Esophagus squamous epithelium (tissue), 5 donors: Measurements from ENCODE around the gene PIN1. TPM values are rescaled to one million over a fixed set of nuclear protein-coding genes. Genes with fewer than 3 reads are reported as not detected.
"Not testable (repeated sequence)": the region's sequence is repeated elsewhere in the genome, so short reads cannot be mapped to it uniquely, and the experiment has no call there.

Source experiments
- DNase-seq: peaks from one replicate; lab custom pipeline; 2025; lab: John Stamatoyannopoulos, UW
- H3K27ac ChIP-seq, 4 donors: fragments of 200-600 bp; sonication (generic); one replicate each; pipeline ENCODE4 v1.5.1; 2016 to 2019; ENCODE audit warnings: mild to moderate bottlenecking in 1 of 4
- H3K27me3 ChIP-seq, 4 donors: fragments of 200-600 bp; sonication (generic); 1 replicate in 3 of 4; 2 replicates in 1 of 4; pipeline versions ENCODE4 v1.5.1 to v1.6.0; 2017 to 2021; ENCODE audit warnings: antibody characterized with exemption in 1 of 4
- H3K36me3 ChIP-seq, 3 donors: fragments of 200-600 bp; sonication (generic); one replicate each; pipeline ENCODE4 v1.5.1; 2016 to 2019
- H3K4me1 ChIP-seq, 3 donors: fragments of 200-600 bp; sonication (generic); one replicate each; pipeline ENCODE4 v1.5.1; 2017 to 2019
- H3K4me3 ChIP-seq, 4 donors: fragments of 200-600 bp; sonication (generic); 1 replicate in 3 of 4; 2 replicates in 1 of 4; pipeline ENCODE4 v1.5.1; 2016 to 2019; ENCODE audit warnings: mild to moderate bottlenecking in 2 of 4, moderate library complexity in 1 of 4
- H3K9me3 ChIP-seq, 3 donors: fragments of 200-600 bp; sonication (generic); one replicate each; pipeline ENCODE4 v1.5.1; 2016 to 2019
- CTCF ChIP-seq, 6 experiments: fragments of 450-650 bp in 4 of 6; fragments of 200-600 bp in 2 of 6; sonication (generic) in 2 of 6; IDR thresholded peaks; one replicate each; pipeline ENCODE4 v1.5.1; 2016 to 2019; ENCODE audit warnings: antibody characterized with exemption in 6 of 6, mild to moderate bottlenecking in 4 of 6, moderate library complexity in 4 of 6
- POLR2A ChIP-seq, 4 donors: fragments of 450-650 bp; IDR thresholded peaks; one replicate each; pipeline ENCODE4 v1.6.1; 2017; ENCODE audit warnings: antibody characterized with exemption in 4 of 4, mild to moderate bottlenecking in 4 of 4, moderate library complexity in 3 of 4
- WGBS, 2 donors: methylation state at CpG; one replicate each; pipeline ENCODE4 v1.1.5; 2018; 5-methylcytosine and 5-hydroxymethylcytosine counted together
- intact Hi-C: fragments of 100-400 bp; cut with DNase I; formaldehyde crosslinking; loops from one replicate; pipeline ENCODE4 v1.15.0; 2022
- total RNA-seq, 4 donors: library from RNA; depleted of rRNA; stranded (reverse); fragments of >200 nt; gene quantifications; one replicate each; pipeline ENCODE4 v1.1.0, GENCODE V29; 2016
- donor health status: DM: yes; HTN: yes; CAD: no.

PIN1 gene
- total RNA-seq, 4 donors from 2014 or later = 61.1 to 77.1 (median 67.6) TPM

- 0 to 1% methylated on average over 38 to 43 of the region's 82 CpGs for WGBS, 2 donors
- Histone ChIP-seq H3K4me1 (peaks cover 14 to 34% (median 18%) of the 10 kb centered on the region in 3 donors), H3K27ac (peak within 1 kb of the TSS; percentile 97 to 99 (median 98)), H3K9me3 (no peaks in the 10 kb centered on the region), H3K4me3 (peak within 1 kb of the TSS; percentile 75 to 99 (median 94)), H3K36me3 (peaks cover 0 to 33% (median 0%) of the 10 kb centered on the region in 3 donors), H3K27me3 (no peaks in the 10 kb centered on the region)
- DNase-seq = peak; percentile 100
- TF ChIP-seq POLR2A (IDR thresholded peaks at IDR 0.05) = peak in 3 of 4 donors; percentile 41 to 86 (median 56)
- peak in 1 of 6 experiments; percentile 9 for TF ChIP-seq CTCF (IDR thresholded peaks at IDR 0.05)
- intact Hi-C loops = no loop called here
Measured at GRCh38 chr19:9818734-9819595, 16.2 kb upstream of the PIN1 start, which contains the start of gene FBXL12. Gene FBXL12 (minus strand): TSS chr19:9819079. CDS start chr19:9818813, 266 bp downstream.

GRCh38 chr19:9819596-9819909, 15.6 kb upstream of the PIN1 start:
- no peak for TF ChIP-seq CTCF (IDR thresholded peaks at IDR 0.05)
- TF ChIP-seq POLR2A (IDR thresholded peaks at IDR 0.05) = no peak
- Histone ChIP-seq H3K27me3 (no peaks in the 10 kb centered on the region), H3K4me3 (peak overlapping the region; percentile 20 to 99 (median 86)), H3K36me3 (peaks cover 0 to 30% (median 0%) of the 10 kb centered on the region in 3 donors), H3K4me1 (peaks cover 14 to 34% (median 18%) of the 10 kb centered on the region in 3 donors), H3K27ac (peak overlapping the region; percentile 97 to 99 (median 98)), H3K9me3 (no peaks in the 10 kb centered on the region)
- intact Hi-C loops = no loop called here
- 0 to 1% methylated on average over 14 to 16 of the region's 21 CpGs for WGBS, 2 donors
- DNase-seq = no peak

- peaks cover 0 to 26% (median 0%) of the 10 kb centered on the region in 3 donors for H3K36me3 ChIP-seq
- DNase-seq, H3K9me3 ChIP-seq, intact Hi-C loops, H3K27me3 ChIP-seq: not testable (repeated sequence)
- WGBS, 2 donors = 86 to 89% methylated on average over 3 to 5 of the region's 8 CpGs
- H3K4me3 ChIP-seq = peak overlapping the region in 3 of 4 donors; percentile 75 to 99 (median 98)
- H3K27ac ChIP-seq = peak overlapping the region; percentile 97 to 99 (median 98)
- peaks cover 14 to 34% (median 18%) of the 10 kb centered on the region in 3 donors for H3K4me1 ChIP-seq
Measured at GRCh38 chr19:9820034-9820433, 15.1 kb upstream of the PIN1 start.

GRCh38 chr19:9823816-9824215, 11.3 kb upstream of the PIN1 start:
- peaks cover 0 to 9% (median 0%) of the 10 kb centered on the region in 3 donors for H3K36me3 ChIP-seq
- peaks cover 10 to 32% (median 21%) of the 10 kb centered on the region in 3 donors for H3K4me1 ChIP-seq
- H3K27ac ChIP-seq = no peak overlapping the region
- no peaks in the 10 kb centered on the region for H3K9me3 ChIP-seq
- 89 to 93% methylated on average over 4 to 5 of the region's 5 CpGs for WGBS, 2 donors
- H3K27me3 ChIP-seq = no peaks in the 10 kb centered on the region
- intact Hi-C loops = no loop called here
- TF ChIP-seq CTCF (IDR thresholded peaks at IDR 0.05) = no peak
- DNase-seq = no peak
- no peak overlapping the region for H3K4me3 ChIP-seq

- Histone ChIP-seq H3K36me3 (peaks cover 0 to 38% (median 0%) of the 10 kb centered on the region in 3 donors), H3K9me3 (no peaks in the 10 kb centered on the region), H3K27me3 (no peaks in the 10 kb centered on the region), H3K4me3 (peak within 1 kb of the TSS; percentile 64 to 98 (median 96)), H3K4me1 (peaks cover 11 to 34% (median 22%) of the 10 kb centered on the region in 3 donors), H3K27ac (peak within 1 kb of the TSS; percentile 91 to 94 (median 92))
- WGBS, 2 donors = 0% methylated on average over 5 to 26 of the region's 62 CpGs
- DNase-seq = peak; percentile 34
- no peak for TF ChIP-seq CTCF (IDR thresholded peaks at IDR 0.05)
- peak in 3 of 4 donors; percentile 74 to 88 (median 78) for TF ChIP-seq POLR2A (IDR thresholded peaks at IDR 0.05)
- intact Hi-C loops = no loop called here
Measured at GRCh38 chr19:9827289-9828238, 7.6 kb upstream of the PIN1 start, which contains the start of gene UBL5. Gene UBL5 (plus strand): TSS chr19:9827918. CDS start chr19:9828338, 420 bp downstream.
